GM06990 (cell line): ENCODE data around the gene KRTAP15-1.

Experiments
- DNase-seq: peaks from one replicate; pipeline ENCODE4 v3.0.0-alpha.2; 2011; ENCODE audit not compliant: insufficient read length; ENCODE audit errors: extremely low read depth
- H3K27me3 ChIP-seq: replicated peaks from 2 replicates; pipeline ENCODE4 v1.6.0; 2011; ENCODE audit warnings: low read length; ENCODE audit not compliant: control insufficient read depth, insufficient read depth
- H3K36me3 ChIP-seq: 2 replicates; pipeline ENCODE4 v1.5.1; 2011; ENCODE audit warnings: low read length; ENCODE audit not compliant: control insufficient read depth, insufficient read depth
- H3K4me3 ChIP-seq: replicated peaks from 2 replicates; pipeline ENCODE4 v1.5.1; 2011; ENCODE audit warnings: low read depth, mild to moderate bottlenecking, control low read depth, low read length
- TF ChIP-seq, protein P1 (sequence below): IDR thresholded peaks from 2 replicates; pipeline ENCODE4 v1.5.1; 2011; ENCODE audit warnings: low read length, control low read depth, mild to moderate bottlenecking, inconsistent platforms; ENCODE audit not compliant: insufficient read depth, poor library complexity, severe bottlenecking

Gene KRTAP15-1

DNA sequence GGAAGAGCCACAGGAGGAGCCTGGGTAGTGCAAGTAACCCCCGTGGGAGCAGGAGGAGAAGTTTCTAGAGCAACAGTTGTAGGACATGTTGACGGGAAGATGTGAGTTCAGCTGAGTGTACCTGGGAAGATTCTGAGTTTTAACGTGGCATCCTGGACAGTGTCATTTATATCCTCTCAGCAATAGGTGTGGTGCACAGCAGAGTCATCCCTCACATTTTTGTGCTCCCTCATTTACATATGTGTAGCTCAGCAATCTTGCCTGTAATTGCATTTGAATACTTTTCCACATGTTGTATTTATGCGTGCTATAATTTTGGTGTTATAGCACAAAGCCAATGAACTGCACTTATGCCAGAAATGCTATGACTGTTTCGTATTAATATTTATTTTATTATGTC lies 14.2 kb upstream of the KRTAP15-1 start, which contains the start of gene KRTAP13-3:
TSS of gene KRTAP13-3 (minus strand) at position 101 of the 400 bp plus-strand sequence. CDS start at position 87, 14 bp downstream.
- DNase-seq = no peak
- Histone ChIP-seq H3K36me3 (no peaks in the 10 kb centered on the region), H3K4me3 (no peak within 1 kb of the TSS), H3K27me3 (no peaks in the 10 kb centered on the region)
- TF ChIP-seq, protein P1, sequence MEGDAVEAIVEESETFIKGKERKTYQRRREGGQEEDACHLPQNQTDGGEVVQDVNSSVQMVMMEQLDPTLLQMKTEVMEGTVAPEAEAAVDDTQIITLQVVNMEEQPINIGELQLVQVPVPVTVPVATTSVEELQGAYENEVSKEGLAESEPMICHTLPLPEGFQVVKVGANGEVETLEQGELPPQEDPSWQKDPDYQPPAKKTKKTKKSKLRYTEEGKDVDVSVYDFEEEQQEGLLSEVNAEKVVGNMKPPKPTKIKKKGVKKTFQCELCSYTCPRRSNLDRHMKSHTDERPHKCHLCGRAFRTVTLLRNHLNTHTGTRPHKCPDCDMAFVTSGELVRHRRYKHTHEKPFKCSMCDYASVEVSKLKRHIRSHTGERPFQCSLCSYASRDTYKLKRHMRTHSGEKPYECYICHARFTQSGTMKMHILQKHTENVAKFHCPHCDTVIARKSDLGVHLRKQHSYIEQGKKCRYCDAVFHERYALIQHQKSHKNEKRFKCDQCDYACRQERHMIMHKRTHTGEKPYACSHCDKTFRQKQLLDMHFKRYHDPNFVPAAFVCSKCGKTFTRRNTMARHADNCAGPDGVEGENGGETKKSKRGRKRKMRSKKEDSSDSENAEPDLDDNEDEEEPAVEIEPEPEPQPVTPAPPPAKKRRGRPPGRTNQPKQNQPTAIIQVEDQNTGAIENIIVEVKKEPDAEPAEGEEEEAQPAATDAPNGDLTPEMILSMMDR = no peak

- DNase-seq = no peak
Measured at GRCh38 chr21:30426731-30427130, 13.3 kb upstream of the KRTAP15-1 start.

DNA sequence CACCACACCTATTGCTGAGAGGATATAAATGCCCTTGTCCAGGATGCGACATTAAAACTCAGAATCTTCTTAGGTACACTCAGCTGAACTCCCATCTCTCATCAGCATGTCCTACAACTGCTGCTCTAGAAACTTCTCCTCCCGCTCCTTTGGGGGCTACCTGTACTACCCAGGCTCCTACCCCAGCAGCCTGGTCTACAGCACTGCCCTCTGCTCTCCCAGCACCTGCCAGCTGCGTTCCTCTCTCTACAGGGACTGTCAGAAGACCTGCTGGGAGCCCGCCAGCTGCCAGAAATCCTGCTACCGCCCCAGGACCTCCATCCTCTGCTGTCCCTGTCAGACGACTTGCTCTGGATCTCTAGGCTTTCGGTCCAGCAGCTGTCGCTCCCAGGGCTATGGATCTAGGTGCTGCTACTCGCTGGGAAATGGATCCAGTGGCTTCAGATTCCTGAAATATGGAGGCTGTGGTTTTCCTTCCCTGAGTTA lies 9.9 kb upstream of the KRTAP15-1 start, which contains the start of gene KRTAP13-4:
TSS of gene KRTAP13-4 (plus strand) at position 51 of the 486 bp plus-strand sequence. CDS start at position 107, 56 bp downstream.
- H3K4me3 ChIP-seq = no peak within 1 kb of the TSS
- no peak for DNase-seq
- H3K27me3 ChIP-seq = no peaks in the 10 kb centered on the region
- no peaks in the 10 kb centered on the region for H3K36me3 ChIP-seq
- TF ChIP-seq, protein P1 = no peak

More at GRCh38 chr21:30426731-30427130, 13.3 kb upstream of the KRTAP15-1 start:
- Histone ChIP-seq H3K27me3 (no peaks in the 10 kb centered on the region), H3K36me3 (no peaks in the 10 kb centered on the region), H3K4me3 (no peak overlapping the region)
- TF ChIP-seq, protein P1 = no peak

DNA sequence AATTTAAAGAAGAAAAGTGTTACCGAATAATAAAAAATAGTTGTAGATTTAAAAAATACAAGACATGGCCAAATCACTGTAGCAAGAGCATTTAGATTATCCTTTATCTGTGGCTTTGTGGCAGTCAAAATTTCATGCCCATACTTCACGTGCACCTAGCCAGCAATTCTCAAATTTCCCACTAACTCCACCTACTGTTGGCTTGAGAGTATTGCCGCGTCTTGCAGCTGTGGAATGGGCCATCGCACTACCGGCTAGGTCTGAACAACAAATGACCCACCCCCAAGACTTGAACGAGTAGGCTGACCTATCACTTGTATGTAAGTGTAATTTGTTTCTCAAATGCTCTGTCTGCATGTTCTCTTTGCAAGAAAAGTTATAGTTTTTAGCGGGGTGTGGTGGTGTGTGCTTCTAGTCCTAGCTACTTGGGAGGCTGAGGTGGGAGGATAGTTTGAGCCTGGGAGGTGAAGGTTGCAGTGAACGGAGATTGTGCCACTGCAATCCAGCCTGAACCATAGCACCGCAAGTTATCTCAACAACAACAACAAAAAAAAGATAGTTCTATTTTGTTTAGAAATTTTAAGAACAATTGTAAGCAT lies 5.9 kb upstream of the KRTAP15-1 start:
- Histone ChIP-seq H3K4me3 (no peak overlapping the region), H3K27me3 (no peaks in the 10 kb centered on the region), H3K36me3 (no peaks in the 10 kb centered on the region)
- DNase-seq = no peak
- TF ChIP-seq, protein P1 = peak; percentile 39

DNA sequence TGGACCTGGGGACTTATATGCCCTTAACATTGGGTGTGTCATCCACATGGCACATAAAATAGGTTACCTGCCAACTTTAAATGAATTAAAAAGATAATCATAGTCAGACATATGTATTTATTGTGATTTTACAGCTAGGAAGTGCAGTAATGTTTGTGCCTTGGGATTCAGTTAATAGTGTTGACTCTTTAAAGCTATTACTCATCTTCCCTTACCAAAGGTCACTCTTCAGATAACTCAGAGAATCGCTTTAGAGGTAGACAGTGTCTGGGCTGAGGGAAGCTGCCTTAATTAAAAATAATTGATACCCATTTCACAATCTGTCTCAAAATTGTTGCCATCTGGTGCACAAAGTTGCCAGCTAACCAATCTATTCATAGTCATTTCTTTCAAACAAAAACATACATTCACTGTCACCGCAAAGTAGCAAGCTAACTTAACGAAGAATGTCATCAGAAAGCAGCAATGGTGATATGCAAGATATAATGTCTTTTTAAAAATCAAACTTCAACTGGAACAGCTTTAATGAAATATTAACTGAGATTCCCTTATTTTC lies 3.0 kb upstream of the KRTAP15-1 start:
- H3K36me3 ChIP-seq = no peaks in the 10 kb centered on the region
- no peak for DNase-seq
- H3K27me3 ChIP-seq = no peaks in the 10 kb centered on the region
- TF ChIP-seq, protein P1 = no peak
- no peak overlapping the region for H3K4me3 ChIP-seq

- H3K27me3 ChIP-seq = no peaks in the 10 kb centered on the region
- no peaks in the 10 kb centered on the region for H3K36me3 ChIP-seq
- H3K4me3 ChIP-seq = no peak overlapping the region
- DNase-seq = no peak
- TF ChIP-seq, protein P1 = no peak
Measured at GRCh38 chr21:30443226-30443625, 3.2 kb downstream of the KRTAP15-1 start.
